HEK293 (cell line): ENCODE data around the gene GORAB.

ENCODE experiments used
- CTCF ChIA-PET: fragments of 350-600 bp; formaldehyde crosslinking; extraction: SDS; loops from one replicate; lab custom pipeline; 2021; ENCODE audit warnings: antibody characterized with exemption; lab: Yijun Ruan, JAX
- POLR2A ChIA-PET: fragments of 300-600 bp; formaldehyde crosslinking; extraction: SDS; loops from one replicate; lab custom pipeline; 2020; ENCODE audit warnings: antibody characterized with exemption, inconsistent platforms; lab: Yijun Ruan, JAX
- H3K27ac ChIP-seq: fragments of 200-500 bp; sonication (Bioruptor generic); 2 replicates; pipeline ENCODE4 v1.5.1; 2014; ENCODE audit warnings: low read depth, low read length, control low read depth, inconsistent platforms; ENCODE audit errors: extremely low read depth
- H3K36me3 ChIP-seq, 2 experiments: fragments of 200-500 bp in 1 of 2; sonication (Bioruptor generic) in 1 of 2; 1 replicate in 1 of 2; 2 replicates in 1 of 2; pipeline ENCODE4 v1.5.1; 2014 to 2017; ENCODE audit warnings: inconsistent platforms in 2 of 2, low read length in 2 of 2; ENCODE audit not compliant: control insufficient read depth in 2 of 2, insufficient read depth in 1 of 2
- H3K4me1 ChIP-seq: fragments of 200-500 bp; sonication (Bioruptor generic); 2 replicates; pipeline ENCODE4 v1.5.1; 2014; ENCODE audit warnings: mild to moderate bottlenecking, low read length, inconsistent platforms; ENCODE audit not compliant: control insufficient read depth, insufficient read depth
- H3K4me3 ChIP-seq: 2 replicates; pipeline ENCODE4 v1.5.1; 2011; ENCODE audit warnings: low read depth, mild to moderate bottlenecking, control low read depth, low read length, moderate library complexity
- H3K9me3 ChIP-seq: fragments of 200-500 bp; sonication (Bioruptor generic); 2 replicates; pipeline ENCODE4 v1.5.1; 2014; ENCODE audit warnings: low read depth, low read length, inconsistent platforms; ENCODE audit not compliant: control insufficient read depth, insufficient read depth
- KLF1 ChIP-seq: fragments of 450-650 bp; formaldehyde crosslinking; IDR thresholded peaks from 2 replicates; pipeline ENCODE4 v1.5.1; 2016; ENCODE audit warnings: missing biosample characterization, missing genetic modification characterization
- REPIN1 ChIP-seq: fragments of 450-650 bp; formaldehyde crosslinking; IDR thresholded peaks from 2 replicates; pipeline ENCODE4 v1.5.1; 2017; ENCODE audit warnings: missing biosample characterization, missing genetic modification characterization, low read depth
- SETDB1 ChIP-seq: IDR thresholded peaks from one replicate; pipeline ENCODE4 v1.6.1; 2017; ENCODE audit warnings: mild to moderate bottlenecking, low read length, moderate library complexity, mixed read lengths; ENCODE audit not compliant: insufficient read length
- ZBTB21 ChIP-seq: fragments of 450-650 bp; formaldehyde crosslinking; IDR thresholded peaks from 2 replicates; pipeline ENCODE4 v1.5.1; 2017; ENCODE audit warnings: missing biosample characterization, missing genetic modification characterization
- ZBTB48 ChIP-seq: fragments of 450-650 bp; formaldehyde crosslinking; IDR thresholded peaks from 2 replicates; pipeline ENCODE4 v1.5.1; 2016; ENCODE audit warnings: missing biosample characterization, missing genetic modification characterization
- ZBTB49 ChIP-seq: fragments of 450-650 bp; formaldehyde crosslinking; IDR thresholded peaks from 2 replicates; pipeline ENCODE4 v1.5.1; 2016; ENCODE audit warnings: missing biosample characterization, missing genetic modification characterization, low read depth
- ZFHX2 ChIP-seq: fragments of 450-650 bp; formaldehyde crosslinking; conservative IDR thresholded peaks from 2 replicates; pipeline ENCODE4 v1.5.1; 2016; ENCODE audit warnings: missing biosample characterization, missing genetic modification characterization
- ZNF138 ChIP-seq: fragments of 450-650 bp; formaldehyde crosslinking; IDR thresholded peaks from 2 replicates; pipeline ENCODE4 v1.5.1; 2016; ENCODE audit warnings: missing biosample characterization, missing genetic modification characterization, borderline replicate concordance
- ZNF16 ChIP-seq: fragments of 450-650 bp; formaldehyde crosslinking; IDR thresholded peaks from 2 replicates; pipeline ENCODE4 v1.5.1; 2016; ENCODE audit warnings: low read depth, missing biosample characterization, missing genetic modification characterization
- ZNF2 ChIP-seq: fragments of 450-650 bp; formaldehyde crosslinking; IDR thresholded peaks from 2 replicates; pipeline ENCODE4 v1.5.1; 2016; ENCODE audit warnings: missing biosample characterization, missing genetic modification characterization
- ZNF311 ChIP-seq: fragments of 450-650 bp; formaldehyde crosslinking; IDR thresholded peaks from 2 replicates; pipeline ENCODE4 v1.5.1; 2017; ENCODE audit warnings: missing biosample characterization, missing genetic modification characterization, borderline replicate concordance
- ZNF48 ChIP-seq: fragments of 450-650 bp; formaldehyde crosslinking; IDR thresholded peaks from 2 replicates; pipeline ENCODE4 v1.5.1; 2016; ENCODE audit warnings: missing biosample characterization, missing genetic modification characterization
- ZNF514 ChIP-seq: fragments of 450-650 bp; formaldehyde crosslinking; IDR thresholded peaks from 2 replicates; pipeline ENCODE4 v1.5.1; 2016; ENCODE audit warnings: missing biosample characterization, missing genetic modification characterization
- ZNF571 ChIP-seq: fragments of 450-650 bp; formaldehyde crosslinking; IDR thresholded peaks from 2 replicates; pipeline ENCODE4 v1.5.0; 2017; ENCODE audit warnings: missing biosample characterization, missing genetic modification characterization
- ZNF623 ChIP-seq: fragments of 450-650 bp; formaldehyde crosslinking; IDR thresholded peaks from 2 replicates; pipeline ENCODE4 v1.5.1; 2016; ENCODE audit warnings: missing biosample characterization, missing genetic modification characterization
- ZNF792 ChIP-seq: fragments of 450-650 bp; formaldehyde crosslinking; IDR thresholded peaks from 2 replicates; pipeline ENCODE4 v1.5.1; 2016; ENCODE audit warnings: missing biosample characterization, missing genetic modification characterization
- ZNF843 ChIP-seq: fragments of 450-650 bp; formaldehyde crosslinking; IDR thresholded peaks from 2 replicates; pipeline ENCODE4 v1.5.1; 2016; ENCODE audit warnings: missing biosample characterization, missing genetic modification characterization
- ZXDB ChIP-seq: fragments of 450-650 bp; formaldehyde crosslinking; IDR thresholded peaks from 2 replicates; pipeline ENCODE4 v1.5.1; 2016; ENCODE audit warnings: missing biosample characterization, missing genetic modification characterization
- TF ChIP-seq, protein P1 (sequence below): fragments of 450-650 bp; formaldehyde crosslinking; conservative IDR thresholded peaks from 2 replicates; pipeline ENCODE4 v1.5.1; 2016; ENCODE audit warnings: low read depth, missing biosample characterization, missing genetic modification characterization
- TF ChIP-seq, protein P2 (sequence below): fragments of 450-650 bp; formaldehyde crosslinking; conservative IDR thresholded peaks from 2 replicates; pipeline ENCODE4 v1.5.1; 2016; ENCODE audit warnings: low read depth, missing biosample characterization, missing genetic modification characterization

Gene GORAB

DNA sequence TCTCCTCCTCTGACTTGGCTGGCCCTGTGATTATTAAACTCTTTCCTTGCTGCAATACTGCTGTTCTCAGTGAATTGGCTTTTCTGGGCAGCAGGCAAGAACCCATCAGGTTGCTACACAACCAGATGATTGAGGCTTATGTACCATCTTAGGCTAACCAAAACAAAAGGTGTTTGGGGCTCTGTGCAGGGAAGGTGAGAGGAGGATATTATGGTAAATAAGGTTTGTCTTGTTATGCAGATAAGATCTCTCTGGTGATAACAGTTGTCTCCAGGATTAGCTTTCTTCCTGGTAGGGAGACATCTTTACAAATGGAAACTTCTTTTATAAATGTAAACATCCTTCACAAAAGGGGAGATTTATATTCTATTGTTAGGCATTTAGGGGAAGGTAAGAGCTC, 44.5 kb upstream of the GORAB start:
- CTCF ChIA-PET, result no interaction called here
- H3K27ac ChIP-seq, result no peak overlapping the region

DNA sequence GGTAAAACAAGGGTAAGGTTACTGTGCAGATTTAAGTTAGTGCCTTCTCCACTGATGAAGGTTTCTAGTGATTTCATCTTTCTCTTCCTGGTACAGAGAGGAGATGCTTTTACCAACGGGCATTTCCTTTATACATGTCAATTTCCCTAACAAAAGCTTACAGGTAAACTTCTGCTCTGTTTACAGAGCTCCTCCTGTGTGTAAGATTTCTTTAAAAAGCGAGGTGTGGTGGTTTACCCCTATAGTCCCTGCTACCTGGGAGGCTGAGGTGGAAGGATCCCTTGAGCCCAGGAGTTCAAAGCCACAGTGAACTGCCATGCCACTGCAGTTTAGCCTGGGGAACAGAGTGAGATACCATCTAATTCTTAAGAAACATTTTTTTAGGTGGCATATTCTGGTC, 40.7 kb upstream of the GORAB start:
- Histone ChIP-seq H3K9me3 (no peaks in the 10 kb centered on the region), H3K36me3 (no peaks in the 10 kb centered on the region), H3K4me1 (no peaks in the 10 kb centered on the region), H3K27ac (no peak overlapping the region), H3K4me3 (no peak overlapping the region)
- POLR2A ChIA-PET, result no interaction called here
- TF ChIP-seq ZNF571 (no peak), ZNF843 (tag by site-specific recombination) (no peak), ZNF138 (tag by site-specific recombination) (no peak), KLF1 (tag by site-specific recombination) (no peak), ZNF792 (no peak), ZFHX2 (tag by site-specific recombination) (no peak), ZNF311 (no peak), SETDB1 (no peak), ZXDB (no peak)
- TF ChIP-seq, protein P1, sequence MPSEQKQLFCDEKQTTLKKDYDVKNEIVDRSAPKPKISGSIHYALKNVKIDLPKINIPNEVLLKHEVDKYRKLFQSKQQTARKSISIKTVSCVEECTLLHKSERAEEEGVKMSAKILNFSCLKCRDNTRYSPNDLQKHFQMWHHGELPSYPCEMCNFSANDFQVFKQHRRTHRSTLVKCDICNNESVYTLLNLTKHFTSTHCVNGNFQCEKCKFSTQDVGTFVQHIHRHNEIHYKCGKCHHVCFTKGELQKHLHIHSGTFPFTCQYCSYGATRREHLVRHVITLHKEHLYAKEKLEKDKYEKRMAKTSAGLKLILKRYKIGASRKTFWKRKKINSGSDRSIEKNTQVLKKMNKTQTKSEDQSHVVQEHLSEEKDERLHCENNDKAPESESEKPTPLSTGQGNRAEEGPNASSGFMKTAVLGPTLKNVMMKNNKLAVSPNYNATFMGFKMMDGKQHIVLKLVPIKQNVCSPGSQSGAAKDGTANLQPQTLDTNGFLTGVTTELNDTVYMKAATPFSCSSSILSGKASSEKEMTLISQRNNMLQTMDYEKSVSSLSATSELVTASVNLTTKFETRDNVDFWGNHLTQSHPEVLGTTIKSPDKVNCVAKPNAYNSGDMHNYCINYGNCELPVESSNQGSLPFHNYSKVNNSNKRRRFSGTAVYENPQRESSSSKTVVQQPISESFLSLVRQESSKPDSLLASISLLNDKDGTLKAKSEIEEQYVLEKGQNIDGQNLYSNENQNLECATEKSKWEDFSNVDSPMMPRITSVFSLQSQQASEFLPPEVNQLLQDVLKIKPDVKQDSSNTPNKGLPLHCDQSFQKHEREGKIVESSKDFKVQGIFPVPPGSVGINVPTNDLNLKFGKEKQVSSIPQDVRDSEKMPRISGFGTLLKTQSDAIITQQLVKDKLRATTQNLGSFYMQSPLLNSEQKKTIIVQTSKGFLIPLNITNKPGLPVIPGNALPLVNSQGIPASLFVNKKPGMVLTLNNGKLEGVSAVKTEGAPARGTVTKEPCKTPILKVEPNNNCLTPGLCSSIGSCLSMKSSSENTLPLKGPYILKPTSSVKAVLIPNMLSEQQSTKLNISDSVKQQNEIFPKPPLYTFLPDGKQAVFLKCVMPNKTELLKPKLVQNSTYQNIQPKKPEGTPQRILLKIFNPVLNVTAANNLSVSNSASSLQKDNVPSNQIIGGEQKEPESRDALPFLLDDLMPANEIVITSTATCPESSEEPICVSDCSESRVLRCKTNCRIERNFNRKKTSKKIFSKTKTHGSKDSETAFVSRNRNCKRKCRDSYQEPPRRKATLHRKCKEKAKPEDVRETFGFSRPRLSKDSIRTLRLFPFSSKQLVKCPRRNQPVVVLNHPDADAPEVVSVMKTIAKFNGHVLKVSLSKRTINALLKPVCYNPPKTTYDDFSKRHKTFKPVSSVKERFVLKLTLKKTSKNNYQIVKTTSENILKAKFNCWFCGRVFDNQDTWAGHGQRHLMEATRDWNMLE (tag by site-specific recombination), result no peak
- TF ChIP-seq, protein P2, sequence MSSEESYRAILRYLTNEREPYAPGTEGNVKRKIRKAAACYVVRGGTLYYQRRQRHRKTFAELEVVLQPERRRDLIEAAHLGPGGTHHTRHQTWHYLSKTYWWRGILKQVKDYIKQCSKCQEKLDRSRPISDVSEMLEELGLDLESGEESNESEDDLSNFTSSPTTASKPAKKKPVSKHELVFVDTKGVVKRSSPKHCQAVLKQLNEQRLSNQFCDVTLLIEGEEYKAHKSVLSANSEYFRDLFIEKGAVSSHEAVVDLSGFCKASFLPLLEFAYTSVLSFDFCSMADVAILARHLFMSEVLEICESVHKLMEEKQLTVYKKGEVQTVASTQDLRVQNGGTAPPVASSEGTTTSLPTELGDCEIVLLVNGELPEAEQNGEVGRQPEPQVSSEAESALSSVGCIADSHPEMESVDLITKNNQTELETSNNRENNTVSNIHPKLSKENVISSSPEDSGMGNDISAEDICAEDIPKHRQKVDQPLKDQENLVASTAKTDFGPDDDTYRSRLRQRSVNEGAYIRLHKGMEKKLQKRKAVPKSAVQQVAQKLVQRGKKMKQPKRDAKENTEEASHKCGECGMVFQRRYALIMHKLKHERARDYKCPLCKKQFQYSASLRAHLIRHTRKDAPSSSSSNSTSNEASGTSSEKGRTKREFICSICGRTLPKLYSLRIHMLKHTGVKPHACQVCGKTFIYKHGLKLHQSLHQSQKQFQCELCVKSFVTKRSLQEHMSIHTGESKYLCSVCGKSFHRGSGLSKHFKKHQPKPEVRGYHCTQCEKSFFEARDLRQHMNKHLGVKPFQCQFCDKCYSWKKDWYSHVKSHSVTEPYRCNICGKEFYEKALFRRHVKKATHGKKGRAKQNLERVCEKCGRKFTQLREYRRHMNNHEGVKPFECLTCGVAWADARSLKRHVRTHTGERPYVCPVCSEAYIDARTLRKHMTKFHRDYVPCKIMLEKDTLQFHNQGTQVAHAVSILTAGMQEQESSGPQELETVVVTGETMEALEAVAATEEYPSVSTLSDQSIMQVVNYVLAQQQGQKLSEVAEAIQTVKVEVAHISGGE (tag by site-specific recombination), result no peak
- CTCF ChIA-PET, result no interaction called here

More for the DNA sequence above, 44.5 kb upstream of the GORAB start:
- Histone ChIP-seq H3K9me3 (no peaks in the 10 kb centered on the region), H3K4me3 (no peak overlapping the region), H3K36me3 (no peaks in the 10 kb centered on the region), H3K4me1 (no peaks in the 10 kb centered on the region)
- POLR2A ChIA-PET, result no interaction called here
- TF ChIP-seq REPIN1 (tag by site-specific recombination), result no peak
- TF ChIP-seq ZNF2 (tag by site-specific recombination), result no peak
- no peak for TF ChIP-seq ZNF48 (tag by site-specific recombination)
- no peak for TF ChIP-seq ZNF514 (tag by site-specific recombination)
- TF ChIP-seq ZBTB21 (tag by site-specific recombination), result no peak
- TF ChIP-seq ZXDB, result no peak
- TF ChIP-seq ZNF16 (tag by site-specific recombination), result no peak
- no peak for TF ChIP-seq ZNF623
- TF ChIP-seq ZBTB49 (tag by site-specific recombination), result no peak
- TF ChIP-seq ZNF138 (tag by site-specific recombination), result no peak
- TF ChIP-seq ZNF571, result no peak
- TF ChIP-seq ZBTB48 (tag by site-specific recombination), result no peak
